ENCODE results near the gene LCN9.

The LCN9 gene

GRCh38 chr9:135661816-135662560, 1.1 kb upstream of the LCN9 start:
- no peak for DNase-seq (ENCODE audit: low read depth)
- no peak for TF ChIP-seq CTCF (conservative IDR thresholded peaks at IDR 0.05; ENCODE audit: low read length)
- no peak overlapping the region for H3K4me3 ChIP-seq (ENCODE audit: low read length)

- no peak for TF ChIP-seq CTCF (conservative IDR thresholded peaks at IDR 0.05; ENCODE audit: low read length)
- no peak overlapping the region for H3K4me3 ChIP-seq (ENCODE audit: low read length)
- DNase-seq (ENCODE audit: low read depth) = no peak
Observed at GRCh38 chr9:135663451-135663770, 302 bp downstream of the LCN9 start.

- no peak for DNase-seq (ENCODE audit: low read depth)
- no peak for TF ChIP-seq CTCF (conservative IDR thresholded peaks at IDR 0.05; ENCODE audit: low read length)
- H3K4me3 ChIP-seq (ENCODE audit: low read length) = no peak overlapping the region
Observed at GRCh38 chr9:135663857-135664256, 748 bp downstream of the LCN9 start.

- H3K4me3 ChIP-seq (ENCODE audit: low read length) = no peak overlapping the region
- DNase-seq (ENCODE audit: low read depth) = no peak
- TF ChIP-seq CTCF (conservative IDR thresholded peaks at IDR 0.05; ENCODE audit: low read length) = no peak
Observed at GRCh38 chr9:135664266-135664665, 1.2 kb downstream of the LCN9 start.

- H3K4me3 ChIP-seq (ENCODE audit: low read length) = no peak overlapping the region
- no peak for DNase-seq (ENCODE audit: low read depth)
- no peak for TF ChIP-seq CTCF (conservative IDR thresholded peaks at IDR 0.05; ENCODE audit: low read length)
Observed at GRCh38 chr9:135664801-135665794, 2.0 kb downstream of the LCN9 start.

- no peak for DNase-seq (ENCODE audit: low read depth)
Observed at GRCh38 chr9:135665795-135666189, 2.7 kb downstream of the LCN9 start.

More at GRCh38 chr9:135665795-135666189, 2.7 kb downstream of the LCN9 start:
- no peak for TF ChIP-seq CTCF (conservative IDR thresholded peaks at IDR 0.05; ENCODE audit: low read length)
- no peak overlapping the region for H3K4me3 ChIP-seq (ENCODE audit: low read length)
